Measurements from ENCODE around the gene MPPED1. TPM values are rescaled to one million over a fixed set of nuclear protein-coding genes. Genes with fewer than 3 reads are reported as not detected.
A peak's percentile ranks its signal among the peaks of the same experiment; 100 is the strongest.

Gene MPPED1
- total and polyA plus RNA-seq, 4 donors = 0.89 to 6.5 (median 4.1) TPM

- Histone ChIP-seq H3K36me3 (ENCODE audit: control insufficient read depth in 4 of 4, insufficient read depth in 3 of 4, low read depth in 1 of 4, low read length in 3 of 4) (no peaks in the 10 kb centered on the region), H3K27me3 (ENCODE audit: control insufficient read depth in 4 of 4, insufficient read depth in 4 of 4, low read length in 3 of 4) (no peaks in the 10 kb centered on the region), H3K9me3 (ENCODE audit: control insufficient read depth in 4 of 4, low read length in 3 of 4) (no peaks in the 10 kb centered on the region), H3K27ac (ENCODE audit: low read depth in 1 of 2, low read length in 2 of 2) (peak overlapping the region; percentile 76 to 81), H3K4me3 (ENCODE audit: low read depth in 1 of 3, low read length in 3 of 3) (no peak overlapping the region), H3K4me1 (ENCODE audit: control insufficient read depth in 4 of 4, insufficient read depth in 4 of 4, low read length in 3 of 4) (peaks cover 5 to 15% (median 11%) of the 10 kb centered on the region in 4 donors), H3K9ac (ENCODE audit: low read depth in 1 of 2, low read length in 2 of 2) (no peak overlapping the region)
- TF ChIP-seq ZBTB33 (IDR thresholded peaks at IDR 0.05) (no peak), ATF3 (IDR thresholded peaks at IDR 0.05) (no peak), MAX (IDR thresholded peaks at IDR 0.05) (no peak), FOXA2 (IDR thresholded peaks at IDR 0.05) (no peak), FOXA1 (IDR thresholded peaks at IDR 0.05) (no peak), JUND (IDR thresholded peaks at IDR 0.05) (no peak), RAD21 (IDR thresholded peaks at IDR 0.05) (no peak), NR2F2 (IDR thresholded peaks at IDR 0.05) (no peak), HNF4A (conservative IDR thresholded peaks at IDR 0.05) (no peak), EGR1 (IDR thresholded peaks at IDR 0.05; ENCODE audit: low read depth in 2 of 2) (no peak), CTCF (IDR thresholded peaks at IDR 0.05; ENCODE audit: low read depth, low read length, missing input control) (no peak)
- 91% methylated on average over 5 of the region's 5 CpGs for WGBS
- no peak for DNase-seq (ENCODE audit: low spot score)
These were observed 25.1 kb downstream of the MPPED1 start for GRCh38 chr22:43436868-43437267.

- no peak overlapping the region for H3K27ac ChIP-seq (ENCODE audit: low read depth in 1 of 2, low read length in 2 of 2)
- H3K9me3 ChIP-seq (ENCODE audit: control insufficient read depth in 4 of 4, low read length in 3 of 4) = no peaks in the 10 kb centered on the region
- DNase-seq (ENCODE audit: low spot score) = no peak
- no peak overlapping the region for H3K4me3 ChIP-seq (ENCODE audit: low read depth in 1 of 3, low read length in 3 of 3)
- no peaks in the 10 kb centered on the region for H3K27me3 ChIP-seq (ENCODE audit: control insufficient read depth in 4 of 4, insufficient read depth in 4 of 4, low read length in 3 of 4)
- no peak for TF ChIP-seq JUND (IDR thresholded peaks at IDR 0.05)
- no peak for TF ChIP-seq HNF4A (conservative IDR thresholded peaks at IDR 0.05)
- TF ChIP-seq MAX (IDR thresholded peaks at IDR 0.05) = no peak
- TF ChIP-seq EGR1 (IDR thresholded peaks at IDR 0.05; ENCODE audit: low read depth in 2 of 2) = no peak
- TF ChIP-seq FOXA1 (IDR thresholded peaks at IDR 0.05) = no peak
- TF ChIP-seq ZBTB33 (IDR thresholded peaks at IDR 0.05) = no peak
- no peak overlapping the region for H3K9ac ChIP-seq (ENCODE audit: low read depth in 1 of 2, low read length in 2 of 2)
- peaks cover 5 to 15% (median 11%) of the 10 kb centered on the region in 4 donors for H3K4me1 ChIP-seq (ENCODE audit: control insufficient read depth in 4 of 4, insufficient read depth in 4 of 4, low read length in 3 of 4)
- no peaks in the 10 kb centered on the region for H3K36me3 ChIP-seq (ENCODE audit: control insufficient read depth in 4 of 4, insufficient read depth in 3 of 4, low read depth in 1 of 4, low read length in 3 of 4)
- WGBS = 86% methylated on average over 15 of the region's 15 CpGs
These were observed 26.2 kb downstream of the MPPED1 start for GRCh38 chr22:43437871-43438475.

Measured in liver (tissue), 9 donors.